Stimulated activated CD8-positive, alpha-beta memory T cell treated with anti-CD3 and anti-CD28 coated beads, Interleukin-15, amount 100 ng/mL, for 4 hours (primary cell): ENCODE data around the gene GNG10.
"Not testable (repeated sequence)": the region's sequence is repeated elsewhere in the genome, so short reads cannot be mapped to it uniquely, and the experiment has no call there.

ENCODE experiments used
- DNase-seq, 2 donors: peaks; one replicate each; pipeline ENCODE4 v3.0.0-alpha.2; 2020; ENCODE audit warnings: low read depth in 2 of 2

GNG10 gene

DNA sequence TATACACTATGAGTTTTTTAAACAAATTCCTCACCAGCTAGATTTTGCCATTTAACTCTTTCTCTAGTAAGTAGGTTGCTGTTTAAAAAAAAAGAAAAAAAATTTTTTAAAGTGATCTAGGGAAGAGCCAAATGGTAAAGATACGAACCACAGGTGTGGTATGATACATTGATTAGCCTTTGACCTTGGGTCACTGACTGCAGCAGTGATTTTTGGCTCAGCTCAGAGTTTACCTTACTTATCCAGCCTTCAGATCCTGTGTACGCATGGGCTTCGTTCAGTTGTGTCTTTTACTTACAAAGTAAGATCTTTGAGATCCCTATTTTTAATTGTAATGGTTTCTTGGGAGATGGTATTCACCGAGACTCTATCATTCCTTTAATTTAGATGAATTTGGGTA, 12.4 kb upstream of the GNG10 start:
- no peak for DNase-seq

DNA sequence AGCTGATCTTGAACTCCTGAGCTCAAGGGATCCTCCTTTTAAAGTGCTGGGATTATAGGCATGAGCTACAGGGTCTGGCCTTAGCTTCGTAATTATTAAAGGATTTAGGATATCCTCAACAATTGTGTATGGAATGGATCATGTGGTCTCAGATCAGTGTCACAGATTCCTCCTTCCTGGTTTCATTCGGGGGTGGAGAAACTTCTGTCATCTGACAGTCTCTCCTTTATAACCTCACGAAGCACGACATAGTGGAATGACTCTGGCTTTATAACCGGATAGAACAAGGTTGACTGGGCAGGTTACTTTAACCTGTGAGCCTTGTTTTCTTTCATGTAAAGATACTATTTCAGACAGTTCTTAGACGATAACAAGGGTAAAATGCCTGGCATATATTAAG, 4.4 kb upstream of the GNG10 start:
- DNase-seq = no peak

DNA sequence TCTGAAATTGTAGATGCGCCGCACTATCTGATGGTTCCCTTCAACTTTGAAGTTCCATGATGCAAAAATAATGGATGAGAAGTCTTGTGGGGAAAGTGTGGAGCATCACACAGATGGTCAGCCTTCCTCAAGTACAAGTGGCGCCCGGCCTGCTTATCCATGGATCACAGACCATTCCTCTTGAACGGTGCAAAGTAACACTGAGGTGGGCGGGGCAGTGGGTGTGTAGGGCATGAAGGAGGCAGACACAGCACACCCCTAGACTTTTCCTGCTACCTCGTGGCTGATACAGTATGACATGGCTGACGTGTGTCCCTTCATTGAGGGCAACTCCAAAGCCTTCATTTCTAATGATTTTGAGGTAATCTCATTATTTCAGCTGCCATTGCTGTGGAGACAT, 2.5 kb upstream of the GNG10 start:
- DNase-seq = no peak

DNA sequence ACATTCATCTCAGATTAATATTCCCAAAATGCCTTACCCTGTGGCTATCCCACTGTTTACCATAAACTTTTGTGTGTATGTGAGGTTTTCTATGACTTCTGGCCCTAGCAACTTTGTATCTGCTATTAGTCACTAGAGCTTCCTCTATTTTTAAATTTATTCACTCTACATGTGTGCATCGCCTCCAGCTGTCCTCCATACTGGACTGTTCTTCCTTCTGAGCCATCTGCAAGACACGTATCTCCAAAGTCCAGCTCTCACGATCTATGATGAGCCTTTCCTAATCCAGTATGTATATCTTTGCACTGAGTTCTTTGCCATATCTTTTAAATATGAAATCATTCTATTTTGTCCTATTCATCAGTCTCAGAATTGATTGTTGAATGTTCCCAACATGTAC, 1.7 kb upstream of the GNG10 start:
- no peak for DNase-seq

DNA sequence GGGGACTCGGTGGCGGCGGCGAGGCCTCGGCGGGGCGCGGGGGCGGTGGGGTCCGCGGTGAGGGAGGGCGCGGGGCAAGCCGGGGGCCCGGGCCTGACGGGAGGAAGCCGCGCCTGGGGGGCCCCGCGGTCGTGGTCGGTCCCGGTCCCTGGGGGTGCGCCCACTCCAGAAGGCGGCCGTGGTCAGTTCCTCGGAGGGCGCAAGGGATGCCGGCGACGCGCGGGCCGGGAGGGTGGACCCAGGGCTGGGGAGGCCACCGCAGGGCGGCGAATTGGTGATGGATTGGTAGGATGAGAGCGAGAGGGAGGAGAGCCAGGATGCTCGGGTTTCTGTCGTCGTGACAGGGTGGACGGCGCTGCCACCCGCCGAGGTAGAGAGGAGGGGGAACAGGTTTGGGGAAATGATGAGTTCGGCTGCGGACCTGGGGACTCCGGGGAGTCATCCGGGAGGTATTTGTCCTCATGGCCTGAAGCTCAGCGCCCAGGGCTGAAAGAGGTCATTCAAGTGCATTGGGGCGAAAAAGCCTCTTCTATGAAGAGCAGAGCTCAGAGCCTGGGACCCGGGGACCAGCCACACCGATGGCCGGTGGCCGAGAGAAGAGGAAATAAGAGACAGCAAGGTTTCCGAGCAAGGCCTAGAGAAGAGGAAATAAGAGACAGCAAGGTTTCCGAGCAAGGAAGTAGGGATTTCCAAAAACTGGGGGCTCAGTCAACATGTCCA, 557 bp downstream of the GNG10 start:
- DNase-seq = peak; percentile 7 to 11

DNA sequence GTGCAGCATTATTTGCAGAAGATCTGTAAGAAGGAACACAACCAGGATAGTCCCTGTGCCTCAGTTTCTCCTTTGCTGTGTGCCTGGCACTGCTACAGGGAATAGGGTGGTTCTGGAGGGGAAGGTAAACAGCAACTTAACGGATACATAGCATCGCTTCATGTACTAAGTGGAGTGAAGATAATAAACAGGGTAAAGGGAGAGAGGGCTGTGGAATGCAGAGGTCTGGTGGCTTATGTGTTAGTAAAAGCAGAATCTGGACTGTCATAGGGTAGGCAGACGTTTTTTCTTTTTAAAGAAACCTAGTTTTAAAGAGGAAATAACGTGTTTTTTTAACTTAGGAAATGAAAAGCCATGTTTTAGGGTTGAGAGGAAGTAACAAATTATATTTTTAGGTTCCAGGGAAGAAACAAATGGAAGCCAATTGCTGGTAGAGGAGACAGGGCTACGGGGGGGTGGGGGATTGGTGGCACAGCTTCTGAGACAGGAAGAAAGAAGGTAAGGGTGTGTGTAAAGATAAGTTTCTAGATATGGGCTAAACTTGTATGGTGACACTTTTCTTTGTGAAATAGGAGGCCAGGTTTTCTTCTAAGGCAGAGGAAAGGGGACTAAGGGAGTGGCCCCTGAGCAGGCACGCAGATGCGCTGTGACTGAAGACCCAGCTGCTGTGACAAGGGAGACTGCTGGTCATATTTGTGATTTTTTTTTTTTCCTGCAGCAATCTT, 1.3 kb downstream of the GNG10 start:
- no peak for DNase-seq

DNA sequence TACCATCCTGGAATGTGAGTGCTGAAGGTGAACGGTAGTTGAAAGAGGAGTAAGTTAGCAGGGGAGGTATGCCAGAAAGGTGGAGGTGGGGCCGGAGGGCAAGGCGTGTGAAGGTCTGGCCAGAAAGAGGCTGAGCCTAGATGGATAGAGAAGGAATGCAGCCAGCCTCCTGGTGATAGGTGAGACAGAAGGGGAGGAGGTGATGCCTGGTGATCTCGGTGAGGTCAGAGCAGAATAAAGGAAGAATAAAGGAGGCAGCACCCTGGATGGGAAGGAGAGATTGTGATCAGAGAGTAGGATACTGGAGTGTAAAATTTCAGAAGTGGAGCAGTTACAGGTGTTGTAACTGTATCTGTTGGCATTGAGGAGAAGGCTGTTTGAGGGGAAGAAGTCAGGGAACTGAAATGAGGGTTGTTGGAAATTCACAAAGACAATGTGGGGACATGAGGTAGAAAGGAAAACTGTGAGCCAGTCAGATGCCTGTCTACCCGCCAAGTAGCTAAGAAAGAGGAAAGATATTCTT, 2.0 kb downstream of the GNG10 start:
- no peak for DNase-seq

DNA sequence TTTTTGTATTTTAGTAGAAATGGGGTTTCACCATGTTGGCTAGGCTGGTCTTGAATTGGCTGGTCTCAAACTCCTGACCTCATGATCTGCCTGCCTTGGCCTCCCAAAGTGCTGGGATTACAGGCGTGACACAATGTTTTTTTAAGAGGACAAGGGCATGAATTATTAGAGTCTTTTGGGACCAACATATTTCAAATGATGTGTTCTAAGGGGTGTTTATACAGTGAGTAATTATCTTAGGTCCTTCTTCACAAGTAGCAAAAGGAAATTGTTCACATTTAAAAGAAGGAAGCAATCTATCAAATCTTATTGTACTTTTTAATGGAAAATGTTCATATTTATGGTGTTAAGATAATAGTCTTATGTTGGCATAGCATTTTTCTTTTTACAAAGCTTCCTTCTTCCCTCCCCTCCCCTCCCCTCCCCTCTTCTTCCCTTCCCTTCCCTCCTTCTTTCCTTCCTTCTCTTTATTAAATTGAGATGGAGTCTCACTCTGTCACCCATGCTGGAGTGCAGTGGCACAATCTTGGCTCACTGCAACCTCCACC, 6.7 kb downstream of the GNG10 start:
- no peak for DNase-seq

DNA sequence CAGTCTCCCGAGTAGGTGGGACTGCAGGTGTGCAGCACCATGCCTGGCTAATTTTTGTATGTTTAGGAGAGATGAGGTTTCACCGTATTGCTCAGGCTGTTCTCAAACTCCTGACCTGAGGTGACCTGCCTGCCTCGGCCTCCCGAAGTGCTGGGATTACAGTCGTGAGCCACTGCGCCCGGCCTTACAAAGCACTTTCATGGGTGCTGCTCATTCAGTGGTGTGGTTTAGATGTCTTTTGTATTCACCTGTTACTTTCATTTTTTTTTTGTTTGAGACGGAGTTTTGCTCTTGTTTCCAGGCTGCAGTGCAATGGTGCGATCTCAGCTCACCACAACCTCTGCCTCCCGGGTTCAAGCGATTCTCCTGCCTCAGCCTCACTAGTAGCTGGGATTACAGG, 7.2 kb downstream of the GNG10 start:
- not testable (repeated sequence) for DNase-seq

DNA sequence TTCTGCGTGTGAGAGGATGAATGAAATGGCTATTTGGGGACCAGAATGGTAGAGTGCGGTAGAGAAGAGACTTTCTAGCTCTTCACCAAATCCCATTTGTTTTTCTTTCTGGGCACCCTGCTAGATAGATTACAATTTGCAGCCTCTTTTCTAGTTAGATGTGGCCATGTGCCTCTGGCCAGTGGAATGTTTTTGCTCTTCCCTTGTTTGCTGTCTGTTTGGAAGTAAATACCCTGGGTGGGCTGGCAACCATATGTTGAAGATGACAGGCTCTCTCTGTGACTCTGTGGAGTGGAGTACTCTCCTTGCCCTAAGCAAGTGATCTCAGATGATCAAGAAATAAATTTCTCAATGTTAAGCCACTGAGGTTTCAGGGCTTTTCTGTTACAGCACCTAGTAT, 12.9 kb downstream of the GNG10 start:
- no peak for DNase-seq

DNA sequence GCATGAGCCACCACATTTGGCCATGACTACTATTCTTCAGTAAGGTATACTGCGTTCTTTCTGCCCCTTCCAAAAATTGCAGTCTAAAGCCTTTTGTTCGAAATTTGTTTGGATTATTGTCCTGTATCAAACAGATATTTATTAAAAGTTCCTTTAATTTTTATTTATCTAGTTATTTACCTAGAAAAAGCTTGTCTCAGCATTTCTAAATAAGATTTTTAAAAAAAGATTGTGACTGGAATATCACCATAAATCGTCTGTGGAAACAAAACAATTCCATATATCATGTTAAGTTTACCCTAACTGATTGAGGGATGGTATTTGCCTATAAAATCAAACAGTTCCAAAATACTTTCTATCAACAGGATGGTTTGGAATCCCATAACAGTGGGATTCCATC, 14.7 kb downstream of the GNG10 start:
- DNase-seq = no peak

DNA sequence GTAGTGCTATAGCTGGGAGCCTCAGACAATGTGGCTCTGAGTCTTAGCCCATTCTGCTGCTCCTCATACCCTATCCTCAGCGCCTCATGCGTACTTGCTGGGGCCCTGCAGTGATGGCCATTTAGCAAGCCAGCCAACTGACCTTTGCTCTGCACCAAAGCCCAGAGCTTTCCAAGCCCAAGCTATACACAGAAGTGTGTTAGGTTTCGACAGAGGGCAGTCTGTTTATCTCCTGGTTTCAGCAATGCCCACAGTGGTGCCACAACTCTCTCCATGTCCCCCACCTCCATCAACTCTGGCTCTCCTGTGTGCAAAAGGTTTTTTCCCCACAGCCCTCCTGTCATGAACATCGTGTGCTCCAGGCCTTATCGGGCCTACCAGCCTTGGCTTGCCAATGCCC, 16.9 kb downstream of the GNG10 start:
- DNase-seq = no peak

DNA sequence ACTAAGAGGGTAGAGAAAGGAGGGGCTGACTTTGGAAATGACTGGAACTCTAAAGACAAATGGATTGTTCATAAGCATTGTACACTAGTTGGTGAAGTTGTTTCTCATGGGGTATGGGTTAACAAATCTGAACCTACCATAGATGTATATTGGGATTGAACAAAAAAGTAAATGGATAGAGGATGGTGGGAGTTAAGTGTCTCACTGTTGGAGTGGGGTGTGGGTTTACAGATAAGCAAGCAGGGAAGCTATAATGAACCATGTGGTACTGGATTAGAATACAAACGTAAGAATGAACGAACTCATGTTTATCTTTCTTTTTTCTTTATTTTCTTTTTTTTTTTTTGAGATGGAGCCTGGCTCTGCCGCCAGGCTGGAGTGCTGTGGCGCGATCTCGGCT, 17.8 kb downstream of the GNG10 start:
- no peak for DNase-seq

DNA sequence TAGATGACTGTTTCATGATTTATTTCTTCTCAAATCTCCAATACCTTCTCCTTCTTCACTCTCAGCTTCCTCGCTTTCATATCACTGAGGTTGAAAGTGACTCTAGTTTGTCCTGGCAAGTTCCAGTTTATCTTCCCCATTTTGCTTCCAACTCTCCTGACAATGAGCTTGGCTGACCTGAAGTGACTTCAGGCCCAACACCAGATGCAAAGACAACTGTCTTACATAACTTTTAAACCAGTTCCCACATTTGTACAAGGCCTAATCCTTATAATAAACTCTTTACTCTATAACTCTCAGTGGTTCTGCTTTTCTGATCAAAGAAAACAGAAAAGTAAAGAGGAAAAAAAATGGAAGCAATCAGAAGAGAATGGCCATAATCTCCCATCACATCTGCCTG, 22.0 kb downstream of the GNG10 start:
- DNase-seq = no peak

DNA sequence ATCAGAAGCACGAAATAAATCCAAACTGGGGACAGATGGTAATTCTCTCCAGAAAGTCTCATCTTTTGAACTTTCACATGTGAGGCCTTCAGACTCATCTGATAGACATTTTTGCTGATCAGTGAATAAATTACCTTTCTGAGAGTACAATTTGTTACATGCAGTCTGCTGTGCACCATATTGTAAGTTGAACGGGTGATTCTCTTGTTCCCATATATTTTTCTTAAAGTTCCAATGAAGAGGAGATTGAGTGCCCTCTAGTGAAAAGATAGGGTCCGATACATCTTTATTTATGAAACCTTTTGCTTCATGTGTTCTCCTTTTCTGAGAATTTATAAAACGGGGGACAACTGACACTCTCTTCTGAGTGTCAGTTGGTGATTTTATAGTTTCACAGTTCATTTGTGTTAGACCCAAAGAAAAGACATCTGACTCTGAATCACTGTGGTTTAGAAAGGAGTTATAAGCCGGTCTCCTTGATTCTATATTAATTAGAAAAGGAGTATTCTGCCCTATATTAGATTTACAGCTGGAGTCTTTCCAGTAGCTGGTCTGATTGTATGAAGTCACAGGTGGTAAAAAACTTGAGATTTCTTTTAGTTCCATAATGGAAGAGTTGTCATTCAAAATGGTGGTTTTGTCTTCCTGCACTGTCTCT, 30.4 kb downstream of the GNG10 start:
- DNase-seq = no peak

DNA sequence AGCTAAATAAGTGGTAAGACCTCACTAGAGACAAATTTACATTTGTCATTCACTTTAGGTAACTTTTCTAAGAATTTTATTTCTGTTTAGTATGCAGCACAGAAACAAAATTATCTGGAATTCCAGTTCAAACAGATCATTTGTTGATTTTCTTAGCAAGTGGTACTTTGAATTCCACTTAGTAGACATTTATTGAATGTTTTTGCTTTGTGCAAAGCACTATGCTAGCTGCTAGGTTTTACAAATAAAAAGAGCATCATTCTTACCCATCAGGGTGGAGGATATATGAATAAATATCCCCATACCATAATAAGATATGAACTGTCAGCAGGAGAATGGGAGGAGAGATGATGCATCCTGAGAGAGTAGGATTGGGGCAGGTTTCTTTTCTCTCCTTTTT, 35.4 kb downstream of the GNG10 start:
- DNase-seq = no peak

DNA sequence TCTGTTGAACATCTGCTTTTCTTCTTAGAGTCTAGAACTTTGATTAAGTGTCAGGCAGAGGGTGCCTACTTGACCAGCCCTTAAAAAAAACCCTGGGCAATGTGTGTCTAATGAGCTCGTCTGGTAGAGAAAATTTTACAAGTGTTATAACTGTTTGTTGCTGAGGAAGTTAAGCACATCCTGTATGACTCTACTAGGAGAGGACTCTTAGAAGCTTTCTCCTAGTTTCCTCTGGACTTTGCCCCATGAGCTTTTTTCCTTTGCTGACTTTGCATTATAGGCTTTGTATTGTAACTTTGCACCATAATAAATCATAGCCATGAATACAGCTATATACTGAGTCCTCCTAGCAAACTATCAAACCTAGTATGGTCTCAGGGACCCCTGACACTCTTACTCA, 39.4 kb downstream of the GNG10 start:
- DNase-seq = no peak

DNA sequence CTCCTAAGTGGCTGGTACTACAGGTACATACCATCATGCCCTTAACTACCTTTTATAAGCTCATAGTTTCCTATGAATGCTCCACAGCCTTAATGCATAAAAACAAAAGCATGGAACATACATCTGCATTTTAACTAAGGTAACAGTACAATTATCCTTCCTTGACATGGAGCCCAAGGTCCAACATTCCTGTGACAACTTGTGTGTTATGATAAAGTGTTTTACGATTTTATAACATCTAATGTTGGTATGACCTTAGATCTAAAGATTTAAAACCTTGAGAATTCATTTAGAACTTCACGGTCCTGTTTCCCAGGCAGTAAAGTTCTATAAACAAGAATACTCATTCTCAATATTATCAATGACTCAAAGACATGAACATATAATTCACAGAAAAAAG, 43.1 kb downstream of the GNG10 start:
- DNase-seq = no peak

DNA sequence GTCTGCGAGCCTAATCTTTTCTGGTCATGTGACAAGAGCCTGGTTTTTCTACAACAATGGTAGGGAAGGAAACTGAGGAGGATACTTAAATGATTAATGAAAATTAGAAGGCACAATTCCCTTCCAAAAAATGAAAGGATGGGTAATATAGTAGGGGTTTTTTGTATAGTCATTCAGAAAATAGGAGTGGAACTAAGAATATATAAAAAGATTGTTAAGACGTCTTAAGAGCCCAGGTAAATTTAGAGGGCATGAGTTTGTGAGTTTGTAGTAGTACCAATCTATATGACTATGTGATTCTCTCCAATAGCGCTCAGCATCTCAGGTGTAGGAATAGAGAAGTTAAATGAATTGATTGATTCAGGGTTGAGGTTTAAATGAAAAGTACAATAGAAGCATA, 50.1 kb downstream of the GNG10 start:
- DNase-seq = no peak

DNA sequence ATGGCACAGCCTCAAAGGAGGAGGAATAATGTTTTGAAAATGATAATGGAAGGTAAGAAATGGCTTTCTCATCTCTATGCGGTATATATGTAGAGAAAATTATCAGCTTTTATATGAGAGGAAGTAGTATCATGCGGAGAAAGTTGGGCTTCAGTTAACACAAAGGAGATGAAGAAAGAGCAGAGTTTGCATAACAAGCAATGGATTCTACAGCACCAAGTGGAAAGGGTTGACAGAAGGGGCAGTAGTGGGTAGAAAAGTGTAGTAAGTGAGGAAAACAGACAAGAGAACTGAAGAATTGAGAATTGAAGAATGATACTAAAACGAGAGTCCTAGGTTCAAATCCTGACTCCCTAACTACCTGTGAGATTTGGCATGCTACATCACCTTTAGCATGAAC, 51.0 kb downstream of the GNG10 start:
- DNase-seq = no peak

DNA sequence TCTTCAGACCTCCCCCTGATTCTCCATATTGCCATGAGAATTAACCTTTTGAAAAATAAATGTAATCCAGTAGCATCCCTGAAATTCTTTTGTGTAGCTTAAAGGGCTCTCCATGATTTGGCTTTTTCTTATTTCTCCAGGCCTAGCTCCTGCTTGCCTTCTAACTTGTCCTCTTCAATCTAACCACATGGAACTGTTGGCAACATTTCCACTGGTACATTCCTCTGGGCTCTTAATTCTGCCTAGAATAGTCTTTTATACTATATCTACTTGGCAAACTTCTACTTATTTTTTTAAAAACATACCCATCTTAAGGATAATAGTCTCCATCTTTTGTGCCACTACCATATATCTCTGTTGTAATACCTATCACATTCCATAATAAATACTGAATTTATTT, 54.1 kb downstream of the GNG10 start:
- DNase-seq = no peak

DNA sequence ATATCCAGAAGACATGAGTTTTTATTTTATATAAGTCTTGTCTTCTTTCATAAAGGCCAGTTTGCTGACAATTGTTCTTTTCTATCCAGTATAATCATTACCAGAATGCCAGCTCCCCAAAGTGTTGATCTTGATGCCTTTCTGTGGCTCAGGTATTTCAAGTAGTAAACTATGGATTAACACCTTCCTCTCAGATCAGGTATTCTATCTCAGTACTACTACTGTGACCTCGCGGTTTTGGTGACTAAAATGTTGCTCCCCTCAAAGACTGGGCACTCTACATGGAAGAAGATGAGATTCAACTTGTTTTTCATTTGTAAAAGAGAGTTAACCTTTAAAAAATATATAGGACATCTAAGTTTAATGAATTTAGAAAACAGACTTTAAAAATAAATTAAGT, 58.1 kb downstream of the GNG10 start:
- no peak for DNase-seq
